ENCODE data around the gene BAD. TPM values are rescaled to one million over a fixed set of nuclear protein-coding genes. Genes with fewer than 3 reads are reported as not detected.
"Not testable (repeated sequence)": the region's sequence is repeated elsewhere in the genome, so short reads cannot be mapped to it uniquely, and the experiment has no call there.

BAD gene
- polyA plus RNA-seq, 1 experiment, result 36.1 TPM

DNA sequence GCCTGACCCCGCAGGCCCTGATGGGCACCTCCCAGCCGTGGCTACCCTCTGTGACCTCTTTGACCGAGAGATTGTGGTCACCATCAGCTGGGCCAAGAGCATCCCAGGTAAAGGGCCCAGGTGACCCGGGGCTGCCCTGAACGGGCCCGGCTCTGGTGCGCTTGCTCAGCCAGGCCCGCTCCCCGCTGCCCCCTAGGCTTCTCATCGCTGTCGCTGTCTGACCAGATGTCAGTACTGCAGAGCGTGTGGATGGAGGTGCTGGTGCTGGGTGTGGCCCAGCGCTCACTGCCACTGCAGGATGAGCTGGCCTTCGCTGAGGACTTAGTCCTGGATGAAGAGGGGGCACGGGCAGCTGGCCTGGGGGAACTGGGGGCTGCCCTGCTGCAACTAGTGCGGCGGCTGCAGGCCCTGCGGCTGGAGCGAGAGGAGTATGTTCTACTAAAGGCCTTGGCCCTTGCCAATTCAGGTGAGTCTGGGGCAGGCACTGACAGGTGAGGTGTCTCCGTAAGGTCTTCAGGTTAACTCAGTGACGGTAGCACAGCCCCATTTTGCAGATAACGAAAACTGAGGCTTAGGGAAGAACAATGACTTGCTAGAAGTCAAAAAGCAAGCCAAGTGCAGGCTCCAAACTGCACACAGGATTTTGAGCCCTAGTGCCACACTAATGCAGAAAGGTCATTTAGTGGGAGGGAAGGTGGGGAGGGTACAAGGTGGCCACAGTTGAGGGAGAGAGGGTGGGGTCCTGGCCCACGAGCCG, 30.5 kb upstream of the BAD start:
- Histone ChIP-seq H3K27me3 (ENCODE audit: control insufficient read depth, insufficient read depth, low read length) (no peaks in the 10 kb centered on the region), H3K9me3 (ENCODE audit: control insufficient read depth, insufficient read depth, low read length) (no peaks in the 10 kb centered on the region; the same call in 1 of the 2 replicates), H3K27ac (ENCODE audit: low read depth, low read length) (no peak overlapping the region), H3K4me3 (ENCODE audit: low read depth, low read length) (no peak overlapping the region)
- ChIA-PET POLR2A (no interaction called here), CTCF (no interaction called here)
- DNase-seq (ENCODE audit: low read depth, low spot score), result no peak
- no peak for TF ChIP-seq CTCF (IDR thresholded peaks at IDR 0.05; ENCODE audit: low read depth, low read length)

DNA sequence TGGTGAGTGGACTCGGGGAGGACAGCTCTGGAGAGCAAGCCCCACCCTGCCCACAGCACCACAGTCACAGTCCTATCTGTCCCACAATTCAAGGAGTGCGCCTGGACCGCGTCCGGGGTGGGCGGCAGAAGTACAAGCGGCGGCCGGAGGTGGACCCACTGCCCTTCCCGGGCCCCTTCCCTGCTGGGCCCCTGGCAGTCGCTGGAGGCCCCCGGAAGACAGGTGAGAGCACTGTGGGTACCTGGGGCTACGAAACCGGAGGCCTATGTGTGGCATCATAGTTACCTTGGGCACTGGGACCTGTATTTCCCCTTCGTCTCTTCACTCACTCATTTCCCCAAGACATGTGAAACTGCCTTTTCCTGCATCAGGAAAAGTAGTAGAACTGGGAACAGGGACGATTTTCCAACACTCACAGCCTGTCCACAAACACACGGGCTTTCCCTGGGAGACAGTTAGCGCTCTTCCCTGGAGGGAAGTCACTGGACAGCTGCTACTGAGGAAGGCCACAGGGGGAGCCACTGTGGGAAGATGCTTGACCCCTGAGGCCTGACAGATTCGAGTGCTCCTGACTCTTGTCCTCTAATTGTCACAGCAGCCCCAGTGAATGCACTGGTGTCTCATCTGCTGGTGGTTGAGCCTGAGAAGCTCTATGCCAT, 29.8 kb upstream of the BAD start:
- no peaks in the 10 kb centered on the region; the same call in 1 of the 2 replicates for H3K9me3 ChIP-seq (ENCODE audit: control insufficient read depth, insufficient read depth, low read length)
- ChIA-PET CTCF (interaction anchor here (1.4 kb wide), 1 partner anchor 40 kb away, joined by 4 read pairs; no protein-coding TSS in a partner anchor), POLR2A (no interaction called here)
- no peak overlapping the region for H3K27ac ChIP-seq (ENCODE audit: low read depth, low read length)
- no peaks in the 10 kb centered on the region for H3K27me3 ChIP-seq (ENCODE audit: control insufficient read depth, insufficient read depth, low read length)
- peak; percentile 37; the same call in 1 of the 2 replicates for TF ChIP-seq CTCF (IDR thresholded peaks at IDR 0.05; ENCODE audit: low read depth, low read length)
- no peak for DNase-seq (ENCODE audit: low read depth, low spot score)
- H3K4me3 ChIP-seq (ENCODE audit: low read depth, low read length), result no peak overlapping the region

- no peak for TF ChIP-seq CTCF (IDR thresholded peaks at IDR 0.05; ENCODE audit: low read depth, low read length)
- POLR2A ChIA-PET, result no interaction called here
- Histone ChIP-seq H3K27ac (ENCODE audit: low read depth, low read length) (no peak overlapping the region), H3K9me3 (ENCODE audit: control insufficient read depth, insufficient read depth, low read length) (no peaks in the 10 kb centered on the region; the same call in 1 of the 2 replicates), H3K27me3 (ENCODE audit: control insufficient read depth, insufficient read depth, low read length) (no peaks in the 10 kb centered on the region), H3K4me3 (ENCODE audit: low read depth, low read length) (no peak overlapping the region)
- CTCF ChIA-PET, result interaction anchor here (1.4 kb wide), 1 partner anchor 41 kb away, joined by 4 read pairs; no protein-coding TSS in a partner anchor
- no peak for DNase-seq (ENCODE audit: low read depth, low spot score)
These were observed 29.2 kb upstream of the BAD start for GRCh38 chr11:64313491-64314145.

DNA sequence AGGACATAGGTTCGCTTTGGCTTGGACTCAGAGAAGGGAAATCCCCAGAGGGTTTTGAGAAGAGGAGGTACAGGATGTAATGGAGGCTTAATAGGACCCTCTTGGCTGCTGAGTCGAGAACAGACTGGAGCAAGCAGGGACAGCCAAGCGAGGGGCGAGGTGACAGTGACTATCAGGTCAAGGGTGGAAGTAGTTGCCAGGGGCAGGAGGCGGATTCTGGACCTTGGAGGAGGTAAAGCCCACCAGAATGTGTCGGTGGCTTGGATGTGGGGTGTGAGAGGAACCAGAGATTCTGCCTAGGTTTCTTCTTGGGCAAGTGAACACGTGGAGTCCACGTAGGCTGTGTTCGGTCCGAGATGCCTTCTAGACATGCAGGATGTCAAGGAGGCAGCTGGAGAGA, 28.5 kb upstream of the BAD start:
- POLR2A ChIA-PET, result no interaction called here
- Histone ChIP-seq H3K4me3 (ENCODE audit: low read depth, low read length) (no peak overlapping the region), H3K27me3 (ENCODE audit: control insufficient read depth, insufficient read depth, low read length) (no peaks in the 10 kb centered on the region), H3K27ac (ENCODE audit: low read depth, low read length) (no peak overlapping the region), H3K9me3 (ENCODE audit: control insufficient read depth, insufficient read depth, low read length) (no peaks in the 10 kb centered on the region; the same call in 1 of the 2 replicates)
- CTCF ChIA-PET, result interaction anchor here (1.4 kb wide), 1 partner anchor 42 kb away, joined by 4 read pairs; no protein-coding TSS in a partner anchor
- DNase-seq (ENCODE audit: low read depth, low spot score), result no peak
- no peak for TF ChIP-seq CTCF (IDR thresholded peaks at IDR 0.05; ENCODE audit: low read depth, low read length)

- H3K9me3 ChIP-seq (ENCODE audit: control insufficient read depth, insufficient read depth, low read length); H3K4me3 ChIP-seq (ENCODE audit: low read depth, low read length); DNase-seq (ENCODE audit: low read depth, low spot score); H3K27ac ChIP-seq (ENCODE audit: low read depth, low read length); CTCF ChIA-PET; POLR2A ChIA-PET; H3K27me3 ChIP-seq (ENCODE audit: control insufficient read depth, insufficient read depth, low read length): not testable (repeated sequence)
These were observed 23.3 kb upstream of the BAD start for GRCh38 chr11:64307795-64308194.

Measured in AG04450 (cell line).